OCI-M1 (cell line): ENCODE results near the gene THRB.

ENCODE experiments used
- DNase-seq: peaks from one replicate; lab custom pipeline; 2025; lab: John Stamatoyannopoulos, UW

The THRB gene

DNA sequence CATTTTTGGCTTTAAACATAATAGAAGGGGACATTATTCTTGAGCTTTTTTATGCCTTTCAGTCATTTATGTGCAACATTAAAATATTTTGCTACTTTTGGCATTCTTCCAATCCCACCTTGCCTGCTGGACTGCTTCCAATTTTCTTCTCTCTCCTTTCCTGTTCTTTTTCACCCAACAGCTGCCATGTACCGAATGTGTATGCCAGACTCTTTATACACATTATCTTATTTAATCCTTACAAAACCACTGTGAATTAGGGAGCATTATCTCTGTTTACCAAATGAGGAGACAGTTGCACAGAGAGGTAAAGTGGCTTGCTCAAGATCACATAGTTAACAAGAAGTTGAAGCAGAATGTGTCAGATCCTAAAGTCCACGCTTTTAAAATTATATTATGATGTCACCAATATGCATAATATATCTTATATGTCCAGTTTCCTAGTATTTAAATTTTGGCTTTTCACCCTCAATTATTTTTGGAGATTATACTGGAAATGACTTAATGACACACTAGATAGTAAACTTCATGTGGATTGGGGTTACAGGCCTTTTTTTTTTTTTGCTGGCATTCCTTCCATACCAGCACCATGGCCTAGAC, 231.5 kb downstream of the THRB start:
- DNase-seq, result peak; percentile 26

DNA sequence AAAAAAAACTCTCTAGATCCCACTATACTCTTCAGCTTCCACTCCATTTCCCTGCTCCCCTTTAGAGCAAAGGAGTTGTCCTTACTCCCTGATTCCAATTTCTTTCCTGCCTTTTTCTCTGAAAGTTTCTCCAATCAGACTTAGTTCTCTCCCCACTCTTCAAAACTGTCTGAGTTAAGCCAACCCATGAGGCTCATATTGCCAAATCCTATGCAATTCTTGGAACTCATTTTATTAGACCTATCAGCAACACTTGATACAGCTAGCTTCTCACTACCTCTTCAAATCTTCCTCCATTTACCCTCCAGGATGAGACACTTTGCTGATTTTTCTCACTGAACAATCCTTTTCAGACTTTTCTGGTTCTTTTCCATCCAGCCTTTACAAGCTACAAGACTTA, 233.1 kb downstream of the THRB start:
- peak; percentile 56 for DNase-seq

DNA sequence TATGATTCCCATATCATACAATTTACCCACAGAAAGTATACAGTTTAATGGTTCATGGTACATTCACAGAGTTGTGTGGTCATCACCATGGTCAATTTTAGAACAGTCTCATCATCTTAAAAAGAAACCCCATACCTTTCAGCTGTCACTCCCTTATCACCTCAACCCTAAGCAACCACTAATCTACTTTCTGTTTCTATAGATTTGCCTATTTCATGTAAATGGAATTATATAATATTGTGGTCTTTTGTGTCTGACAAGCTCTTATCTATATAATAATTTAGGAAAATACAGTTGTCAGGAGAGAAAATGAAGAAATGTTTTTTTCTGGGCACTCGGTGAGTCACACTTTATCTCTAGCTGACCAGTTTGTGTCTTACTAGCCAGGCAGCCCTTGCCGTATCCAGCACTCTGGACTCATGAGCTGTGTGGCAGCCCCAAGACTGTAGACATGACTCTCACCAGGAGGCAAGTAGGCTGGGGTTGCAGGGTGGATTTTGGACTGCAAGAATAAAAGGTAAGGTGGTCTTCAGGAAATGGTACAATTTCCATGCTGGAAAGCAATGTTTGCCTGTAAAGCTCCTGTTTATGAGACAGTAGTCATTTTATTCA, 234.6 kb downstream of the THRB start:
- DNase-seq, result peak; percentile 94

DNA sequence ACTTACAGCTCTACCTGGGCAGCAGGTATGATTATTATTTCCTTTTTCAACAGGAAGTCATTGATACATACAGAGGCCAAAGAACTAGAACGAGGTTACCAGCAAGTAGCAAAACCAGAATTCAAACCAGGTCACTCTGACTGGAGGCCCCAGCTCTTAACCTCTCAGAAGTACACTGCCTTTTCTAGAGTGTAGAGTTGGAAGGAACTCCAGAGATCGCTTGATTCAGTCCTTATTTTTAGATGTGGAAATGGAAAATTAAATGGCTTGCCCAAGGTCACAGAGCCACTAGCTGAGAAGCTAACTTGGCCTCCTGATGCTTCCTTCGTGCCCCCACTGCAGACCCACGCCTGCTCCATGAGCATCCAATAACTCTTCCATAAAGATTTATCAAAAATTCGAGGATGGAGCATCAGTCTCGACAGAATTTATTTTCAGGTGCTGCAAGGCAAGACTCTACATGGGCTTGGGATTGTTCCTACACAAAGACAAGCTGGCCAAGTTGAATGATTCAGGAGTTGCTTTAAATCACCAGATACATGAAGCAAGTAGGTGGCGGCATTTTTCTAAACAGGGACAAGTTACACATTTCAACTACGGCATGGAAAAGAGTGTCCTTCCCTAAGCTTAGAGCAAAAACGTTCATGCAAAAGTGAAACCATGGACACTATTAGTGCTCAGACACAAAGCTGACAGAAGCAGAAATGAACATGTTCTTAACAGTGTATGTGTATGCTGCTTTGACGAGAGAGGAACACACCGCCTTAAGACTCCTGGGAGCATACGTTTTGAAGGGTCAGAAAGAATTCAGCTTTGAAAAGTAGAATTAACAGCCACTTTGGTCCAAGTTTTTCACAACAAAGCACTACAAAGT, 235.7 kb downstream of the THRB start:
- peak; percentile 47 for DNase-seq

DNA sequence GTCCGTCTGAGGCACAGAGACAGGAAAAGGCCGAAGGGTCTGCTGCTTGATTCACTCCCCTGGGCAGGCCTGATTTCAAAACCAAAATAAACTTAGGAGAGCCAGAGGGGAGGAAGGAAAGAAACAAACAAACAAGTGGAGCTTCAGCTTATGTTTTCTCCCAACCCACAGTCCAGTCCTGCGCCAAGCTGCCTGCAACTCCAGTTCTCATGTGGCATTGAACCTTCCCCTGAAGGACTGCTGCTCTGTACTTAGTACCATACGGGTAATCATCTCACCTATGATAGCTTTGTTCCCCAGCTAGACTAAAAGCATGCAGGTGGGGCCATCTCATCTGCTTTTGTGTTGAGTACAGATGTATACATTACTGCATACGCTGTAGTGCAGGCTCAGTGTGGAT, 236.4 kb downstream of the THRB start:
- DNase-seq, result no peak

DNA sequence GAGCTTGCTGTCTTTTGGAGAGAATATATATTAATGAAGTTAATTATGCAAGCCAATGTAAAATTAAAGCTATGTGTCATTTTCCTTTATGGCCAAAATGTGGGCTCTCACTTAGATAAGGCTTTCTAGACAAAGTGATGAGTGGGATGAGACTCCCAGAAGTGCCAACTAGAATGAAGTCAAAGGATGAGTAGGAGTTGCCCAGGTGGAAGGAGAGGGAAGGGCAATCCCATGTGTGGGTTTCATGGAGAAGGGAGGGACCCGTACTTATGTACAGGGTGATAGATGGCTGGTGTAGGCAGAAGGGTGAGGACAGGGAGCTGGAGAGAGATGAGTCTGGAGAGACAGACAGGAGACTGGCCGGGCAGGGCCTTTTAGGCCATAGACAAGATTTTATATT, 239.2 kb downstream of the THRB start:
- DNase-seq, result no peak

DNA sequence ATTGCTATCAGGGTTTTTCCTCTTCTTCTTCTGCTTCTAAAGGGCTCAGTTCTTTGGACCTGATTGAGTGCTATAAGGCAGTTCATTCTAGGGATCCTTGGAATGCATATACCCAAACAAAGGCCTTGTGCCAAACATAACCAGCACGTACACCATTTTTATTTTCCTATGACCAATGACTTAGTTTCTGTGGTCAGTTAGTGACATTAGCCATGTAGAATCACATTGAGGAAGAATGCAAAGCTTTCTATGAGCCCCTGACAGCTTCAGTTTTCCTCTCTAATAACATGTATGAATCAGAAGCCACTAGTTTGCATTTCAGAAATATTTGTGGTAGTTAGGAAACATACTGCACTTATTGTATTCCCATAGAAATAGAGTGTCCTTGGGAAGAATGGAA, 240.0 kb downstream of the THRB start:
- no peak for DNase-seq

DNA sequence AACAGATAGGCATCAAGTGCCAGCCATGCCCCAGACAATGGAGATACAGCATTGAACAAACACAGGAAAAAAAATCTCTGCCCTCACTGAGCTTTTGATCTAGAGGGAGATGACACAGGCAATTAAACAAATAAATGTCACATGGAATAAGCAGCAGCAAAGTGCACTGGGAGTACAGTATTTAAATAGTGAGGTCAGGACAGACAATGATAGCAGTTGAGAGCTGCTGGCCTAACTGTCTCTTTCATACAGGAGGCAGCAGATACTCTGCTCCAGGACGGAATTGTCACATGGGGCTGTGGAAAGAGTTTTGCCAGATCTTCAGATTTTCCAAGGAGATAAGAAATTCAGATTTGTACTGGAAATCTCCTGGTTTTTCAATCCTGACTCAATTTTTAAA, 241.3 kb downstream of the THRB start:
- DNase-seq, result no peak

DNA sequence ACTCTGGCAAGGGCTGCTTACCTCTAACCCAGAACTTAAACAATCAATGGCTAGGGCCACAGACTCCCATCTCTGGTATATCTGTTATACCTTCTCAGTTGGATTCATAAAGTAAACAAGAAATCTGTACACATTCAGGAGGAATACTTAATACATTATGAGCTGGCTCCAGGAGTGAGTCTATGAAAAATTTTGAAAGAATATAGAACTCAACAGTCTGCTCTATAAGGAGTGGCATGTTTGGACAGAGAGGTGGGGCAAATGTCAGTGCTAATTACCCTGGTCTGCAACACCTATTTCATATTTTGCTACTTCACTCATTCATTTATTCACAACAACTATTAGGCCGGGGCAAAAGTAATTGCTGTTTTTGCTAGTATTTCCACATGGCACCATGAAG, 245.1 kb downstream of the THRB start:
- no peak for DNase-seq

DNA sequence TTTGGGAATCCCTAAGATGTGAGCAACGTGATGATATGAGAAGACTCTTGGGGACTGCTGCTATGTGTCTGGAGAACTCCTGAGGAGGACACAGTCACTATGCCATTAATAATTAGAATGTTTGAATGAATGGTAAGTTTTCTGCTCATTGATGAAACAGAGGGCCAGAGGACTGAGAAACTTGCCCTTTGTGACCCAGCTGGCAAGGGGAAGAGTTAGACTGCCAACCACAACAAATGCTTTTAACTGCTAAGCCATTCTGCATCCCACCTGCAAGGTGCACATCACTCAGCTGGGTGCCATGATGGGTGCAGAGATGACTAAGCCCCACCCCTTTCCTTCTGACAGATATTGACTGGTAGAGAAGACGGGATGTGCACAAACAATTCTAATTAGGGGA, 249.6 kb downstream of the THRB start:
- DNase-seq, result no peak

DNA sequence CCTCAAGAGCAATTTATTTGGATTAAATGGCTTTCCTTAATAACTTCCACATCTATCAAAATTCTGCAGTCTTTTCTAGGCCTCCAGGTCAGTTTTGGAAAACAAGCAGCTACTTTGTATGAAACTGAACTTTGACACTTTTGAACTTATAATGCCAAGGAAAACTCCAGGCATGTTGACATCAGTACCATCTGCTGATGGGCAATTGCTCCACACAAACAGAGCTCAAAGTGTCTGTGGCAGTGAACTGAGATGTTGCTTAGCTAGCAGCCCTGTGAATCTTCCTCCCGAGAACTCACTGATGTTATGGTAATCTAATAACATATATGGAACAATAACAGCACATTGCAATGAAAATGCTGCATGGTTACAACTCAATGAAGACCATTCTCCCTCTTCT, 250.2 kb downstream of the THRB start:
- DNase-seq, result no peak

DNA sequence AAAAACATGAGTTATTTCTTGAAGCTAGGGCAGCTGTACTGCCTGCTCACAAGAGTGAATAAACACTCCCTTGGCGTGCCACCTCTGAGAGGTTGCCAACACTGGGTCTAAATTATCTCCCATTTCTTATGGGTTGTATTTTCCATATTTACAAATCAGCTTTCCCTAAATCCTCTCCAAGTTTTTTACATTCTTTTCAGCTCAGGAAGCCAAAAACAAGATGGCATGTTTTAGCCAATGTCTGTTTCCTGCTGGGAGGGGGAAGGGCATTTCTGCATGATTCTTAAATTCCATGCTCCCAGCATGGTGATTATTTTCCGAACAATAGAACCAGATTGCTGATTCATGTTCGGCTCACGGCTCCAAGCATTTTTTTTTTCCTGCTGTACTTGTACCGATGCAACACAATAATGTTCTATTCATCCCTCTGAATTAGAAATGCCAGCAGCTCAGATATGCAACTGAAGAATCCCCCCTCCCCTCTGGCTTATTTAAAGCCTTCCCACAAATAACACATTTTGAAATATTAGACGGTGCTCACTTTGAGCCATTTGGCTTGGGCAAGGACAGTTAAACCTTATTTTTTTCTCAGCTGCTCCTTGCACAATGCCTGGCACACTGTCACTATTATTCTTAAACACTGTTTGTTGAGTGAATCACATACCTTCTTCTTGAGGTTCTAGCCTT, 252.5 kb downstream of the THRB start:
- DNase-seq, result no peak

DNA sequence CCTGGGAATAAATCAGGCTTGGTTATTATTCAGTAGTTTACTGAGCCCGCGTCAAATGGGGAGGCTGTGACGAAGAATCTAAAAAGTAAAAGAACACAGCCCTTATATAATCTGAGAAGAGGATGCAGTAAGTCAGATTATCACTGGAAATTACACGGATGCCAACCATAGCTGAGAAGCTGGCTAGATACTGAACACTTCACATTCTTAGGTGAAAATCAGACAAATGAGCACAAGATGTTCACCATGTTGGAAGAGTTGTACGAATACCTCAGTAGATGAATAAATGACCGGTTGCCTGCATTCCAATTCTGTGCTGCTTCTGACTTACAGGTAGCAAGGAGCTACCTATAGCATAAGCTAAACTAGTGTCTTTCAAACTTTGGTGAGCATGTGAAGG, 254.3 kb downstream of the THRB start:
- DNase-seq, result no peak

DNA sequence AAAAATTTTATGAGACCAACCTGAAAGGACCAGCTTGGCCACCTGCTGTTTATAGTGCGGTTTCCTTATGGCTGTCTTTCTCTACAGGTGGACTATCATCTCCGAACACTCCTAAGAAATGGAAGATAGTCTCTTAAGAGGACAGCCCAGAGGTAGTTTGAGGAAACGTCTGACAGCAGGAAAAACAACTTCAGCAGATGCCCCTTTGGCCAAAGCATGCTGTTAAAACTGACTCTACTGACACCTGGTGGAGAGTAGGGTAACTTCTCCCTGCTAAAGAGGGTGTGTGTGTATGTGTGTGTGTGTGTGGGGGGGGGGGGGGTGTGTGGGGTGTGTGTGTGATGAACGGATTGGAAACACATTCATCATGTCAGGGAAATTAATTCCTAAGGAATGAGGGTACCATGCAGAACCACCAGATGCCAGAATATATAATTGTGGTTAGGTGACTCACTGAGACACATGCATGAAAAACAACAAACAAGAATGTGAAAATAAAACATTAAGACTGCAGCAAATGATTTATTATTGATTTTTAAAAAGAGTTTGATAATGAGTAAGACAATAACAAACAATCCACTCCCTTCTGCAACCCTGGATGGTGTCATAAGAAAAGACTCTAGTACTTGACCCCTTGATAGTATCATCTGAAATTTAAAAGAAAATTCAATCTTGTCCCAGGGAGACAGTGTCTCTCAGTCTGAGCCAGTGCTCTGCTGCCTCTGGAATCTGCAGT, 256.5 kb downstream of the THRB start:
- DNase-seq, result peak; percentile 75

DNA sequence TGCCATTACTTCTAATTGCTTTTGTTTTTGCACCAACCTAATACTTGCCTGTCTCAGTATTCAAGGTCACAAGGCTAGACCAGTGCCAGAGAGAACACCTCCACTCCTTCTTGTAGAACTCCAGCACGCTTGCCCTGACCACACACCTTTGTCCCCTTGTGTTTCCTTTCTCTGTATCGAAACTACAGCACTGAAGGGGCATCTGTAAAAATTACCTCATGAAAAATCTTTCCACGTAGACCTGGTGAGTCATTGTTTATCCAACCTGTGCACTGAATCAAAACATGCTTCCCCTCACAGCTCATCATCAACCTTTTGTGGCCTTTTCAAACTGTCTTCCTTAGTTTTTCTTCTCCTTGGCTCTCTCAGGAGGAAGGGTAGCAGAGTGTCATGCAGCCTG, 259.5 kb downstream of the THRB start:
- DNase-seq, result no peak

DNA sequence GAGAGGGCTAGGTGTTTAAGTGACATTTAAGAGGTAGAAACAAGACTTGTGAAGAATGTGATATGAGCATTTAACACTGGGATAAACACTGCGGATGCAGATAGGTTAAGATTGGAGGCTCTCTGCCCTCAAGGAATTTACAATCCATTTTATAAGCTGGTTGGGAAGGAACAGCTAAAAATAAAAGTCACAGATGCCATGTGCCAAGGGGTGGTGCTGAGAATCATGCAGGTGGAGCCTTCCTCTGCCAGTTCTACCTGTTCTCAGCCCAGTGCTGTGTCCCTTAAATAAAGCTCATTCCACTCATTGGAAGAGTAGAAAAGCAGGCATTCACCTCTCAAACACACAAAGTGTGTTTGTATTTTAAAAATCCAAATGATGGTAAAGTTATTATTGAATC, 261.9 kb downstream of the THRB start:
- DNase-seq, result no peak

DNA sequence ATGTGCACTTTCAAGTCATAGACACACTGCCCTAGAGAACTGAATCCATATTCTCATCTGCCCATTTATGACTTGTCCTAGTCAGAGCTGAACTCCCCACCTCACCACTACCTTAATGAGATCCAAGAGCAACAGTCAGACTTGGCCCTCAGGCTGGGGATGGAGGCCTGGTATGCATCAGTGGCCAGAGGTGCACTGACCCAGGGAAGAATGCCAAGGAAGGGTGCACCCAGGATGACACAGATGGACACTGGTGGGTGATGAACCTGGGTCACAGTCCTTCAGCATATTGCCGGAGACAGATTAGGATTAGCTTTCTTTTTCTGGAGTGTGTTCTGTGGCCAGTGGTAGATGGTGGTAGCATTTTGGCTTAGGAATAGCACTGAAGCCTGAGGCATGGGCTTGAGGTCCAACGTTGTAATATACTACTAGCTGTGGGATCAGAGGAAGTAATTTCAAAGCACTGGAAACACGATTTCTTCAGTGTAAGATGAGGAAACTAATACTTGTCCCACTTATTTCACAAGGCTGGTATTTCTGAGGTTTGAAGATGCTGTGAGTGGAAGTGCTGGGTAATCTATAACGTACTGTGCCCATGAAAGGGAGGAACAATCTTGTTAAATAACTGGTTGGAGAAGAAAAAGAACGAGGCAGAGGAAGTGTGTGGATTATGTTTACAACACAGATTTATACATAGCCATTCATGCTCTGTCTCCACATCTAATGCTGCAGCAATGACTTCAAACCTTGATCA, 265.0 kb downstream of the THRB start:
- DNase-seq, result no peak

DNA sequence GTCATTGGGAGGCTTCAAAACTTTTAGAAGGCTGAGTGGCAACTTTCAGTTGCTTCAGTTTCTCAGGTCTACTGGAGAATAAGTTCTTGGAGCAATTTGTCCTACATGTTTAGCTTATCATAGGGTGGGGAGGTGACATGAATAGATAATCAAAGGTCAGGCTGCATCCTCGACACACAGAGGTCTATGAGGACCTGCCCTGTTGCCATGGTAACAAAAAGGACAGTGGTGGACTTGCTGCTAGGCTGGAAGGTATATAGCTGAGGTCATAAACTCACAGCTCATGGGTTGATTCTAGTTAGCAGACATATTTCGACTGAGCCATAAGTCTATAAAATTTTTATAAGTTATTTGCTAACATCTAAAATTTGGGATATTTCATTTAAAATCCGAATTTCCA, 267.0 kb downstream of the THRB start:
- no peak for DNase-seq

DNA sequence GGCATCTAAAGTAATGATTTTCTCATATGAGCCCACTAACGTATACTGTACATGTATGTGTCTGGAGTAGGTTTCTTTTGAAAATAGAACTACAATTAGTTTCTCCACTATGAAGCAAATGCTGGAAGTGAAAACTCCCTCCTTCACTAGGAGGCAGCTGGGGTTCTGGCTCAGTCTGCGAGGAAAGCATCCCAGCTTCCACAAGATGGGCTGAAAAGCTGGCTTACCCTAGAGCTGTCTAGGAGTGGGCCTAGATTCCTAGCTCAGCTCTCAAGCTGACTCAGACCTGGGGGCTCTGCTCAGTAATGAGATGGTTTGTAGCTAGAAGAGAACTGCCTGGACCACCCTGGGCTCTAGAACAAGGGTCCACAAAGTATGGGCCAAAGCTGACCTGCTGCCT, 268.3 kb downstream of the THRB start:
- DNase-seq, result no peak

DNA sequence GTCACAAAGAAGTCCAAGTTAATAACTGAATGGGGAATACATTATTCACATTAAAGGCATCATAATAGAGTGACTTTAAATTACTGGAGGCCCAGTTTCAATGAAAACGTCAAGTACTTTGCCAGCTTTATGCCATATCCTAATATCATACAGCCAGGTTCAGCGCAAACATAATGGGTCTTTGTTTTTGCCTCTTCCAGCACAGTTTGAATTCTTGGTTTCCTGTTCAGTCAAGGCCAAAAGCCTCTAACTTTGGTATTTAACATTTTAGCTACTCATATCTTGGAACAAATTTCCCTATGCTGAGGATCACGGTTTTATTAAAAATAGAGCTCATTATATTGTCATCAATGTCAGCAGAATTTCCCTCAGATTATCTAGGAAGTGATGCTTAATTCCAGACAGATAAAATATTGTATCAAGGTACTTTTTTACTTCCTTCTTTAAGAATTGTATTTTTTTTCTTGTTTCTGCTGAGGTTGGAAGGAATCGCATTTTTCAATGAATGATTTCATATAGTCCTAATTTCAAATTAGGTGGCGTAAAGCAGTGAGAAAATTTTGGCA, 269.2 kb downstream of the THRB start:
- DNase-seq, result no peak
